Right cardiac atrium (tissue), 5 donors: ENCODE results near the gene FAM186B. TPM values are rescaled to one million over a fixed set of nuclear protein-coding genes. Genes with fewer than 3 reads are reported as not detected.

Source experiments
- ATAC-seq, 2 donors: fragments of 200-7000 bp; cut with Tn5 transposase; one replicate each; pipeline versions ENCODE4 v1.8.0 to v1.9.1; 2020; ENCODE audit warnings: moderate library complexity in 2 of 2, mild to moderate bottlenecking in 1 of 2
- DNase-seq, 3 donors: peaks; one replicate each; pipeline ENCODE4 v3.0.0-alpha.2; 2020
- H3K27ac ChIP-seq: one replicate; pipeline ENCODE4 v1.5.1; 2013; ENCODE audit warnings: mild to moderate bottlenecking, low read length, control low read depth, moderate library complexity
- H3K27me3 ChIP-seq: one replicate; pipeline ENCODE4 v1.6.1; 2013; ENCODE audit not compliant: control insufficient read depth, insufficient read depth
- H3K4me1 ChIP-seq: one replicate; pipeline ENCODE4 v1.6.1; 2013; ENCODE audit warnings: low read length; ENCODE audit not compliant: control insufficient read depth, insufficient read depth
- H3K4me3 ChIP-seq: one replicate; pipeline ENCODE4 v1.5.1; 2013; ENCODE audit warnings: low read length, control low read depth
- H3K9me3 ChIP-seq: one replicate; pipeline ENCODE4 v1.6.1; 2013; ENCODE audit warnings: low read length; ENCODE audit not compliant: control insufficient read depth
- WGBS: extraction: QIAGEN DNeasy Blood & Tissue Kit; methylation state at CpG from one replicate; pipeline ENCODE4 v1.1.7; 2013; 5-methylcytosine and 5-hydroxymethylcytosine counted together
- intact Hi-C, 4 donors: fragments of 100-400 bp; cut with DNase I; formaldehyde crosslinking; loops; one replicate each; pipeline versions ENCODE4 v1.11.0 to v1.14.0; 2022 to 2023
- polyA plus RNA-seq: library from polyadenylated mRNA; stranded (reverse); fragments of 200-250 nt; gene quantifications from one replicate; pipeline ENCODE4 v1.2.3, GENCODE V29; 2013
- total RNA-seq, 4 donors: library from RNA; stranded (reverse); fragmentation: NEBNext Ultra II Directional; extraction: Animal tissue kit (Norgen Biotek cat#: 25700); gene quantifications; one replicate each; pipeline ENCODE4 v1.2.1, GENCODE V29; 2021
- donor health status: healthy with polysubstance abuse.
- donor health status: DM: no; HTN: yes; CAD: no.
- donor health status: DM: no; HTN: no; CAD: no.
- donor health status: DM: no; HTN: yes; CAD: no; lungs with severe emphysema.
- donor health status: DM: yes; HTN: yes; CAD: no.

FAM186B gene
- total and polyA plus RNA-seq, 5 donors = 0.16 to 0.74 (median 0.24) TPM

- DNase-seq (no peak), ATAC-seq (no peak)
- H3K4me3 ChIP-seq = no peak overlapping the region
- H3K9me3 ChIP-seq = no peaks in the 10 kb centered on the region
- intact Hi-C loops = no loop called here
- 72% methylated on average over 12 of the region's 12 CpGs for WGBS
- no peaks in the 10 kb centered on the region for H3K27me3 ChIP-seq
- H3K27ac ChIP-seq = no peak overlapping the region
- no peaks in the 10 kb centered on the region for H3K4me1 ChIP-seq
Measured at GRCh38 chr12:49556391-49557186, 48.9 kb downstream of the FAM186B start.

- intact Hi-C loops = no loop called here
- Histone ChIP-seq H3K4me1 (no peaks in the 10 kb centered on the region), H3K27ac (no peak overlapping the region), H3K4me3 (no peak overlapping the region), H3K9me3 (no peaks in the 10 kb centered on the region), H3K27me3 (no peaks in the 10 kb centered on the region)
- DNase-seq (peak in 1 of 3 donors; percentile 41), ATAC-seq (no peak)
- WGBS = 83% methylated on average over 18 of the region's 18 CpGs
Measured at GRCh38 chr12:49555631-49556390, 49.6 kb downstream of the FAM186B start.

GRCh38 chr12:49554266-49554665 lies 51.2 kb downstream of the FAM186B start:
- ATAC-seq (no peak), DNase-seq (no peak)
- Histone ChIP-seq H3K9me3 (no peaks in the 10 kb centered on the region), H3K4me3 (no peak overlapping the region), H3K4me1 (no peaks in the 10 kb centered on the region), H3K27ac (no peak overlapping the region), H3K27me3 (no peaks in the 10 kb centered on the region)
- 69% methylated on average over 15 of the region's 15 CpGs for WGBS
- intact Hi-C loops = no loop called here

GRCh38 chr12:49553512-49554088 lies 51.8 kb downstream of the FAM186B start:
- WGBS = 61% methylated on average over 2 of the region's 2 CpGs
- no peak overlapping the region for H3K27ac ChIP-seq
- DNase-seq = no peak

GRCh38 chr12:49552899-49553298 lies 52.5 kb downstream of the FAM186B start:
- ATAC-seq (no peak), DNase-seq (no peak)
- Histone ChIP-seq H3K4me3 (no peak overlapping the region), H3K27me3 (no peaks in the 10 kb centered on the region), H3K27ac (no peak overlapping the region), H3K4me1 (peaks cover 4% of the 10 kb centered on the region), H3K9me3 (no peaks in the 10 kb centered on the region)
- WGBS = 76% methylated on average over 8 of the region's 8 CpGs
- intact Hi-C loops = no loop called here

More at GRCh38 chr12:49553512-49554088, 51.8 kb downstream of the FAM186B start:
- Histone ChIP-seq H3K4me3 (no peak overlapping the region), H3K27me3 (no peaks in the 10 kb centered on the region), H3K4me1 (peaks cover 2% of the 10 kb centered on the region), H3K9me3 (no peaks in the 10 kb centered on the region)
- intact Hi-C loops = no loop called here
- no peak for ATAC-seq

GRCh38 chr12:49552425-49552824 lies 53.0 kb downstream of the FAM186B start:
- peak overlapping the region; percentile 16 for H3K27ac ChIP-seq
- no peaks in the 10 kb centered on the region for H3K9me3 ChIP-seq
- DNase-seq = no peak
- no peak for ATAC-seq
- no peak overlapping the region for H3K4me3 ChIP-seq
- intact Hi-C loops = no loop called here
- H3K27me3 ChIP-seq = no peaks in the 10 kb centered on the region
- H3K4me1 ChIP-seq = peaks cover 4% of the 10 kb centered on the region
- WGBS = 47% methylated on average over 9 of the region's 9 CpGs

GRCh38 chr12:49552014-49552413 lies 53.4 kb downstream of the FAM186B start:
- peak in 1 of 3 donors; percentile 60 for DNase-seq
- Histone ChIP-seq H3K4me3 (no peak overlapping the region), H3K9me3 (no peaks in the 10 kb centered on the region), H3K27me3 (no peaks in the 10 kb centered on the region), H3K4me1 (peaks cover 4% of the 10 kb centered on the region), H3K27ac (peak overlapping the region; percentile 16)
- peak; percentile 16 to 32 for ATAC-seq
- 60% methylated on average over 7 of the region's 7 CpGs for WGBS
- intact Hi-C loops = no loop called here

- ATAC-seq (no peak), DNase-seq (no peak)
- WGBS = 86% methylated on average over 6 of the region's 6 CpGs
- intact Hi-C loops = no loop called here
- Histone ChIP-seq H3K4me3 (no peak overlapping the region), H3K4me1 (peaks cover 4% of the 10 kb centered on the region), H3K9me3 (no peaks in the 10 kb centered on the region), H3K27me3 (no peaks in the 10 kb centered on the region), H3K27ac (no peak overlapping the region)
Measured at GRCh38 chr12:49550693-49551252, 54.7 kb downstream of the FAM186B start.

- Histone ChIP-seq H3K9me3 (no peaks in the 10 kb centered on the region), H3K4me3 (no peak overlapping the region), H3K27me3 (no peaks in the 10 kb centered on the region), H3K4me1 (peaks cover 4% of the 10 kb centered on the region), H3K27ac (no peak overlapping the region)
- ATAC-seq (no peak), DNase-seq (no peak)
- intact Hi-C loops = no loop called here
- 93% methylated on average over 28 of the region's 28 CpGs for WGBS
Measured at GRCh38 chr12:49549735-49550692, 55.4 kb downstream of the FAM186B start.
